Measurements from ENCODE around the gene SLC6A18.
A peak's percentile ranks its signal among the peaks of the same experiment; 100 is the strongest.

Gene SLC6A18

DNA sequence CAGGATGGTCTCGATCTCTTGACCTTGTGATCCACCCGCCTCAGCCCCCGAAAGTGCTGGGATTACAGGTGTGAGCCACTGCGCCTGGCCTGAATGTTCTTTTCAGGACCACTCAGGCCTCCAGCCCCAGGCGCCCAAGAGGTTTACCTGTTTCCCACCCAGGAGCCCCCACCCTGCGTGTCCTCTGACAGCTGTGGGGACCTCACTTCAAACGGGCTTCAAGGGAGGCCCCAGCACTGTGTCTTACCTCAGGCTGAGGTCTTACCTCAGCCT, 42.9 kb upstream of the SLC6A18 start:
- Histone ChIP-seq H3K4me1 (no peaks in the 10 kb centered on the region), H3K9me3 (no peaks in the 10 kb centered on the region), H3K36me3 (no peaks in the 10 kb centered on the region), H3K27me3 (peaks cover 0 to 48% of the 10 kb centered on the region in 2 donors), H3K4me3 (no peak overlapping the region), H3K27ac (no peak overlapping the region)
- DNase-seq = peak in 1 of 2 donors; percentile 13
- TF ChIP-seq, protein P1, sequence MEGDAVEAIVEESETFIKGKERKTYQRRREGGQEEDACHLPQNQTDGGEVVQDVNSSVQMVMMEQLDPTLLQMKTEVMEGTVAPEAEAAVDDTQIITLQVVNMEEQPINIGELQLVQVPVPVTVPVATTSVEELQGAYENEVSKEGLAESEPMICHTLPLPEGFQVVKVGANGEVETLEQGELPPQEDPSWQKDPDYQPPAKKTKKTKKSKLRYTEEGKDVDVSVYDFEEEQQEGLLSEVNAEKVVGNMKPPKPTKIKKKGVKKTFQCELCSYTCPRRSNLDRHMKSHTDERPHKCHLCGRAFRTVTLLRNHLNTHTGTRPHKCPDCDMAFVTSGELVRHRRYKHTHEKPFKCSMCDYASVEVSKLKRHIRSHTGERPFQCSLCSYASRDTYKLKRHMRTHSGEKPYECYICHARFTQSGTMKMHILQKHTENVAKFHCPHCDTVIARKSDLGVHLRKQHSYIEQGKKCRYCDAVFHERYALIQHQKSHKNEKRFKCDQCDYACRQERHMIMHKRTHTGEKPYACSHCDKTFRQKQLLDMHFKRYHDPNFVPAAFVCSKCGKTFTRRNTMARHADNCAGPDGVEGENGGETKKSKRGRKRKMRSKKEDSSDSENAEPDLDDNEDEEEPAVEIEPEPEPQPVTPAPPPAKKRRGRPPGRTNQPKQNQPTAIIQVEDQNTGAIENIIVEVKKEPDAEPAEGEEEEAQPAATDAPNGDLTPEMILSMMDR (IDR thresholded peaks at IDR 0.05) = no peak
- intact Hi-C loops (cut with DNase I; ENCODE audit: low total_unique reads) = no loop called here

DNA sequence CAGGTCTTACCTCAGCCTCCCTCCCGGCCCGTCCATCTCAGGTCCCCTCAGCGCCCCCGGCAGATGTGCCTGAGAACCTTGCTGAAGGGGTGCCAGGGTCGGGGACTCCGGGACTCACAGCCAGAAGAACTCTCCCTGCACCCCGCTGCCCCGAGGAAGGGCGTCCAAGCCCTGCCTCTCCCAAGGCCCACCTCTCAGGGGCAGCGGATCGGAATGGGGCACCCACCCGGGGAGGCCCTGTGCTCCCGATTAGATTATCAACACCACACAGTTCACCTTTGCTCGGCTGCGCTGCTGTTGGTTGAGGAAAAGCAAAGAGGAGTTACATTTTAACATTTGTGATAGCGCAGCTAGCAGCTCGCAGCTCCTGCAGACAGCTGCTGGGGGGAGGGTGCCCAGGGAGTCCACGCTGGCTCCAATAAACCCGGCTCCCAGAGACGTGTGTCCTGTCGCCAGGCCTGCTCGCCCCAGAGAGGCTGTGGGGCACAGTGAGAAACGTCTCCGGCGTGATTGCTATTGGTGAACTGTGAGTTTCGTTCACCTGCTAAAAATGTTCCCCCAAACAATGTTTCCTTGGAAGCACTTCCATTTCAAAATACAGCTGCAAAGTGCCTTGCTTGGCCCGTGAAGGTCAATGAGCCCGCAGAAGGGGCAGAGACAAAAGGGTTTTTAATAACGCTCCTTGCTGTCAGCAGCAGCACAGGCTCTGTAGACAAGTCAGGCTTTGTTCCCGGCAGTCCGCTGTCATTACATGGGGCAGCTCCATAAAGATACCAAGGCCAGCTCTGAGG, 42.4 kb upstream of the SLC6A18 start:
- H3K27ac ChIP-seq = no peak overlapping the region
- TF ChIP-seq, protein P1 (IDR thresholded peaks at IDR 0.05) = no peak
- no peaks in the 10 kb centered on the region for H3K9me3 ChIP-seq

DNA sequence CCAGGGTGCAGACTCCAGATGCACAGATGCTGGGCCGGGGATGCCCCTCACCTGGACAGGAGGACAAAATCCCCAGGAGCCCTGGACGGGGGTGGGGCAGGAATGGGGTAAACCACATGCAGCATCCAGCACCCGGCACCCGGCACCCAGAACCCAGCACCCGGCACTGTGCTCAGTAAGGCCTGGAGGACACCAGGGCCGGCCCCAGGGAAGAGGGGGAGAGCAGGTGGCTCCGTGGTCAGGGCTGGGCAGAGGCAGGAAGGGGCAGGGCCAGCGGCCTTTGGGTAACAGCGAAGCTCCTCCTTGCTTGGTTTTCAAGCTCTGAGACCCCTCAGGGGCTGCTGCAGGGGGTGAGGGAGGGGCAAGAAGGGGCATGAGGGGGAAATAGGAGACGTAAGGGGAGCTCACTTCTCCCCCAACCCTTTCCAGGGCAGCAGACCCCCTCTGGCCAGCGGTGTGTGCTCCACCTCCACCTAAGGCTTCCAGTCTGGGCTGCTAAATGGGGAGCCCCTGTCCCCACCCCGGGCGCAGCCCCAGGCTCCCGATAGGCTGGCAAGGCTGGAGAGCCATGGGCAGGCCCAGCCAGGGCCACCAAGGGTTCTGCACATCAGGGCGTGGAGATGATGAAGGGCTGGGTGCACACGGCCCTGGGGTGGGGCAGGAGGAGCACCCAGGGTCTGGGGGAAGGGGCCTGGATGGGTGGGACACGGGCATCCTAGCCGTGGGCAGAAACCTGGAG, 41.6 kb upstream of the SLC6A18 start:
- Histone ChIP-seq H3K9me3 (no peaks in the 10 kb centered on the region), H3K36me3 (no peaks in the 10 kb centered on the region), H3K27me3 (peaks cover 0 to 53% of the 10 kb centered on the region in 2 donors), H3K4me1 (no peaks in the 10 kb centered on the region), H3K27ac (no peak overlapping the region), H3K4me3 (no peak overlapping the region)
- intact Hi-C loops (cut with DNase I; ENCODE audit: low total_unique reads) = no loop called here
- TF ChIP-seq, protein P1 (IDR thresholded peaks at IDR 0.05) = no peak
- DNase-seq = no peak

More for the DNA sequence above, 42.4 kb upstream of the SLC6A18 start:
- peak in 1 of 2 donors; percentile 5 for DNase-seq
- Histone ChIP-seq H3K4me1 (no peaks in the 10 kb centered on the region), H3K27me3 (peaks cover 0 to 51% of the 10 kb centered on the region in 2 donors), H3K4me3 (no peak overlapping the region), H3K36me3 (no peaks in the 10 kb centered on the region)
- intact Hi-C loops (cut with DNase I; ENCODE audit: low total_unique reads) = no loop called here

DNA sequence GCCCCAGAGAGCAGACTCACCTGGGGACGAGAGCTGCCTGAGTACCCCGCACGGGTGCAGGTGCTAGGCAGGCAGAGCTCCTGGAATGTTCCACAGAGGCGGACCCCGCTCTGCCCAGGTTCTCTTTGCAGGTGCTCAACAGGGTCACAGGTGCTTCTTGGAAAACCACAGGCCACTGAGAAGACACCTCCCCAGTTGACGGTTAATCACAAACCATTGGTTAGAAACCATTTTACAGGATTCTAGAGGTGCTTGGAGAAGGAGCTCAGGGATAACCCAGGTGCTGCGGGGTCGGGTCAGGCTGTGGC, 41.1 kb upstream of the SLC6A18 start:
- Histone ChIP-seq H3K27ac (no peak overlapping the region), H3K9me3 (no peaks in the 10 kb centered on the region), H3K4me1 (no peaks in the 10 kb centered on the region), H3K36me3 (no peaks in the 10 kb centered on the region), H3K27me3 (peaks cover 0 to 53% of the 10 kb centered on the region in 2 donors), H3K4me3 (no peak overlapping the region)
- intact Hi-C loops (cut with DNase I; ENCODE audit: low total_unique reads) = no loop called here
- TF ChIP-seq, protein P1 (IDR thresholded peaks at IDR 0.05) = no peak
- no peak for DNase-seq

DNA sequence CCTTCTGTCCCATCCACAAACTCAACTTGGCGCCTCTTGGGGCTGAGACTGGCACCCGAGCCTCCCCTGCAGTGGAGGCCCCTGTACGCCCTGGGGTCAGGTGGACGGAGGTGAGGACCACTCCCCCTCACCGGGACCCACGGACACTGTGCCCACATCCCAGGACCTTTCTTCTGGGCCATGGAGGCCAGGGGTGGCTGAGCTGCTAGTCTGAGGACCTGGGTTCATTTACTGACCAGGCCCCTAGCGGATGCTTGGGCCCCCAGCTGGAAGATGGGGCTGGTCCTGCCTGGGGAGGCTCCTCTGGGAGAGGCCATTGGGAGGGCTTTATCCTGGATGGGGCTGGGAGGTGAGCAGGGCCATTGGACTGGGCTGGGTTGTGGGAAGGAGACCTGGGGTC, 40.7 kb upstream of the SLC6A18 start:
- Histone ChIP-seq H3K9me3 (no peaks in the 10 kb centered on the region), H3K4me1 (no peaks in the 10 kb centered on the region), H3K36me3 (no peaks in the 10 kb centered on the region), H3K4me3 (no peak overlapping the region), H3K27ac (no peak overlapping the region), H3K27me3 (peaks cover 0 to 53% of the 10 kb centered on the region in 2 donors)
- intact Hi-C loops (cut with DNase I; ENCODE audit: low total_unique reads) = no loop called here
- DNase-seq = no peak
- TF ChIP-seq, protein P1 (IDR thresholded peaks at IDR 0.05) = no peak
